CD4-positive, alpha-beta T cell treated with Interleukin-4 for 4 hours (primary cell): ENCODE results near the gene RNF4.

Source experiments
- DNase-seq: peaks from one replicate; pipeline ENCODE4 v3.0.0-alpha.2; 2020

RNF4 gene

GRCh38 chr4:2438822-2439718 lies 29.8 kb upstream of the RNF4 start:
- no peak for DNase-seq

- peak; percentile 65 for DNase-seq
These were observed 27.3 kb upstream of the RNF4 start for GRCh38 chr4:2441393-2442174.

GRCh38 chr4:2442175-2442993 lies 26.5 kb upstream of the RNF4 start:
- no peak for DNase-seq

GRCh38 chr4:2443061-2443730 lies 25.7 kb upstream of the RNF4 start:
- DNase-seq: no peak

- no peak for DNase-seq
These were observed 24.8 kb upstream of the RNF4 start for GRCh38 chr4:2443956-2444740.

- no peak for DNase-seq
These were observed 23.8 kb upstream of the RNF4 start for GRCh38 chr4:2445130-2445529.

- no peak for DNase-seq
These were observed 23.3 kb upstream of the RNF4 start for GRCh38 chr4:2445571-2445970.

- DNase-seq: no peak
These were observed 22.0 kb upstream of the RNF4 start for GRCh38 chr4:2446656-2447564.

- DNase-seq: no peak
These were observed 20.3 kb upstream of the RNF4 start for GRCh38 chr4:2448589-2448988.

GRCh38 chr4:2449051-2449450 lies 19.9 kb upstream of the RNF4 start:
- DNase-seq: no peak

GRCh38 chr4:2449511-2450392 lies 19.2 kb upstream of the RNF4 start:
- DNase-seq: no peak

GRCh38 chr4:2450394-2451035 lies 18.4 kb upstream of the RNF4 start:
- DNase-seq: no peak

- DNase-seq: no peak
These were observed 17.8 kb upstream of the RNF4 start for GRCh38 chr4:2451036-2451520.

- no peak for DNase-seq
These were observed 16.8 kb upstream of the RNF4 start for GRCh38 chr4:2451821-2452785.

- DNase-seq: no peak
These were observed 11.2 kb upstream of the RNF4 start for GRCh38 chr4:2457481-2458295.
